Neural progenitor cell (in vitro differentiated cells): ENCODE data around the gene XYLT1.

Source experiments
- CTCF ChIP-seq: fragments of 200-600 bp; sonication (generic); IDR thresholded peaks from 2 replicates; pipeline ENCODE4 v1.5.1; 2017; ENCODE audit warnings: antibody characterized with exemption, mild to moderate bottlenecking
- EZH2phosphoT487 ChIP-seq: fragments of 200-600 bp; sonication (generic); IDR thresholded peaks from 2 replicates; pipeline ENCODE4 v1.6.1; 2017; ENCODE audit warnings: antibody characterized with exemption

- TF ChIP-seq EZH2phosphoT487: no peak
- no peak for TF ChIP-seq CTCF
Measured at GRCh38 chr16:17474037-17474436, 3.3 kb upstream of the XYLT1 start.
